Measurements from ENCODE around the gene SYNDIG1.

The SYNDIG1 gene

GRCh38 chr20:24664266-24664986, 195.0 kb downstream of the SYNDIG1 start:
- no peak for DNase-seq

- no peak for DNase-seq
Observed at GRCh38 chr20:24665196-24665595, 195.8 kb downstream of the SYNDIG1 start.

- no peak for DNase-seq
Observed at GRCh38 chr20:24665741-24666191, 196.3 kb downstream of the SYNDIG1 start.

- DNase-seq: no peak
Observed at GRCh38 chr20:24667689-24668383, 198.4 kb downstream of the SYNDIG1 start.

GRCh38 chr20:24668384-24668702, 198.9 kb downstream of the SYNDIG1 start:
- DNase-seq: no peak

GRCh38 chr20:24668791-24669190, 199.4 kb downstream of the SYNDIG1 start:
- DNase-seq: no peak

GRCh38 chr20:24669701-24670100, 200.3 kb downstream of the SYNDIG1 start:
- DNase-seq: no peak

- no peak for DNase-seq
Observed at GRCh38 chr20:24670341-24670872, 201.0 kb downstream of the SYNDIG1 start.

- DNase-seq: no peak
Observed at GRCh38 chr20:24670981-24671380, 201.6 kb downstream of the SYNDIG1 start.

- DNase-seq: no peak
Observed at GRCh38 chr20:24672181-24672880, 202.9 kb downstream of the SYNDIG1 start.

GRCh38 chr20:24672886-24673677, 203.7 kb downstream of the SYNDIG1 start:
- DNase-seq: peak; percentile 97

GRCh38 chr20:24673678-24674570, 204.5 kb downstream of the SYNDIG1 start:
- peak; percentile 70 for DNase-seq

GRCh38 chr20:24674921-24675605, 205.6 kb downstream of the SYNDIG1 start:
- no peak for DNase-seq

- no peak for DNase-seq
Observed at GRCh38 chr20:24675651-24676352, 206.4 kb downstream of the SYNDIG1 start.

- no peak for DNase-seq
Observed at GRCh38 chr20:24676353-24676977, 207.0 kb downstream of the SYNDIG1 start.

GRCh38 chr20:24676978-24677370, 207.5 kb downstream of the SYNDIG1 start:
- no peak for DNase-seq

GRCh38 chr20:24677626-24678315, 208.3 kb downstream of the SYNDIG1 start:
- no peak for DNase-seq

GRCh38 chr20:24678351-24679106, 209.1 kb downstream of the SYNDIG1 start:
- DNase-seq: no peak
